Caco-2 (cell line): Measurements from ENCODE around the gene OSBPL8. TPM values are rescaled to one million over a fixed set of nuclear protein-coding genes. Genes with fewer than 3 reads are reported as not detected.

ENCODE experiments used
- BruUV-seq: library from RNA; stranded (reverse); fragments of 400-500 nt; replicated peaks from 2 replicates; lab custom pipeline; 2021; lab: Mats Ljungman, UMichigan
- CTCF ChIA-PET: fragments of 300-600 bp; sonication (Branson Sonifier 250); formaldehyde crosslinking; loops from one replicate; lab custom pipeline; 2022; ENCODE audit warnings: antibody characterized with exemption; lab: Charles Lee
- POLR2A ChIA-PET: fragments of 300-600 bp; sonication (Branson Sonifier 250); formaldehyde crosslinking; loops from one replicate; lab custom pipeline; 2022; ENCODE audit warnings: antibody characterized with exemption; lab: Charles Lee
- DNase-seq, 2 experiments: peaks; one replicate each; pipeline versions ENCODE4 v3.0.0 to v3.0.0-alpha.2; 2020 to 2022
- H3K27me3 ChIP-seq: replicated peaks from 2 replicates; pipeline ENCODE4 v1.6.0; 2011; ENCODE audit warnings: low read length; ENCODE audit not compliant: control insufficient read depth, insufficient read depth
- H3K36me3 ChIP-seq: 2 replicates; pipeline ENCODE4 v1.5.1; 2011; ENCODE audit warnings: low read length; ENCODE audit not compliant: control insufficient read depth, insufficient read depth
- H3K4me1 ChIP-seq: fragments of 250-450 bp; sonication (Bioruptor Pico); 2 replicates; pipeline ENCODE4 v1.5.1; 2020; ENCODE audit warnings: mild to moderate bottlenecking
- H3K4me3 ChIP-seq: 2 replicates; pipeline ENCODE4 v1.5.1; 2011; ENCODE audit warnings: low read depth, mild to moderate bottlenecking, control low read depth, low read length
- H3K9me3 ChIP-seq: fragments of 250-450 bp; sonication (Bioruptor Pico); 2 replicates; pipeline ENCODE4 v1.5.1; 2020; ENCODE audit warnings: mild to moderate bottlenecking, moderate library complexity
- H3K27ac Mint-ChIP-seq: one replicate; pipeline ENCODE4 v1.8.0; 2022; ENCODE audit warnings: mixed read lengths; ENCODE audit not compliant: unreplicated experiment
- H3K27me3 Mint-ChIP-seq: one replicate; pipeline ENCODE4 v1.8.0; 2022; ENCODE audit warnings: mixed read lengths; ENCODE audit not compliant: insufficient read depth, unreplicated experiment
- H3K36me3 Mint-ChIP-seq: one replicate; pipeline ENCODE4 v1.8.0; 2022; ENCODE audit warnings: mild to moderate bottlenecking, mixed read lengths; ENCODE audit not compliant: insufficient read depth, unreplicated experiment
- H3K4me1 Mint-ChIP-seq: one replicate; pipeline ENCODE4 v1.8.0; 2022; ENCODE audit warnings: low read depth, mixed read lengths; ENCODE audit not compliant: unreplicated experiment
- H3K4me3 Mint-ChIP-seq: one replicate; pipeline ENCODE4 v1.8.0; 2022; ENCODE audit warnings: mild to moderate bottlenecking, moderate library complexity, mixed read lengths; ENCODE audit not compliant: unreplicated experiment
- H3K9me3 Mint-ChIP-seq: one replicate; pipeline ENCODE4 v1.8.0; 2022; ENCODE audit warnings: mixed read lengths; ENCODE audit not compliant: unreplicated experiment
- CTCF ChIP-seq, 2 experiments: fragments of 200-600 bp in 1 of 2; IDR thresholded peaks; 1 replicate in 1 of 2; 2 replicates in 1 of 2; pipeline versions ENCODE4 v1.5.1 to v1.8.0; 2011 to 2022; ENCODE audit warnings: antibody characterized with exemption in 1 of 2, control low read depth in 1 of 2, inconsistent platforms in 1 of 2, low read depth in 1 of 2, low read length in 1 of 2, mild to moderate bottlenecking in 1 of 2, moderate library complexity in 1 of 2; ENCODE audit not compliant: insufficient read depth in 1 of 2, severe bottlenecking in 1 of 2, unreplicated experiment in 1 of 2
- intact Hi-C: fragments of 100-400 bp; cut with micrococcal nuclease; formaldehyde crosslinking; loops from one replicate; pipeline ENCODE4 v1.10.0; 2022; ENCODE audit not compliant: unreplicated experiment
- total RNA-seq: library from RNA; stranded (reverse); gene quantifications from 2 replicates; pipeline ENCODE4 v1.2.3, GENCODE V29; 2022

The OSBPL8 gene
- total RNA-seq, 1 experiment from 2014 or later, result 50.0 TPM

GRCh38 chr12:76310110-76310509 is 249.5 kb downstream of the OSBPL8 start:
- no peaks in the 10 kb centered on the region for H3K4me1 ChIP-seq
- no peak for TF ChIP-seq CTCF (IDR thresholded peaks at IDR 0.05; ENCODE audit: insufficient read depth in 1 of 2, low read depth in 1 of 2, low read length in 1 of 2, severe bottlenecking in 1 of 2, unreplicated experiment in 1 of 2)
- H3K4me1 Mint-ChIP-seq, result no peaks in the 10 kb centered on the region
- H3K4me3 Mint-ChIP-seq, result no peak overlapping the region
- H3K36me3 Mint-ChIP-seq, result no peaks in the 10 kb centered on the region
- no peaks in the 10 kb centered on the region for H3K9me3 Mint-ChIP-seq
- POLR2A ChIA-PET, result no interaction called here
- BruUV-seq, result no TSS peak
- DNase-seq, result no peak
- no peaks in the 10 kb centered on the region for H3K36me3 ChIP-seq
- CTCF ChIA-PET, result no interaction called here
- H3K27ac Mint-ChIP-seq, result no peak overlapping the region
- intact Hi-C loops, result no loop called here
- no peak overlapping the region for H3K4me3 ChIP-seq
- H3K9me3 ChIP-seq, result no peaks in the 10 kb centered on the region
- H3K27me3 Mint-ChIP-seq, result no peaks in the 10 kb centered on the region
- H3K27me3 ChIP-seq, result no peaks in the 10 kb centered on the region

GRCh38 chr12:76308866-76309265 is 250.7 kb downstream of the OSBPL8 start:
- Histone ChIP-seq H3K4me1 (no peaks in the 10 kb centered on the region), H3K36me3 (no peaks in the 10 kb centered on the region), H3K27me3 (no peaks in the 10 kb centered on the region), H3K9me3 (no peaks in the 10 kb centered on the region), H3K4me3 (no peak overlapping the region)
- no peaks in the 10 kb centered on the region for H3K27me3 Mint-ChIP-seq
- TF ChIP-seq CTCF (IDR thresholded peaks at IDR 0.05; ENCODE audit: insufficient read depth in 1 of 2, low read depth in 1 of 2, low read length in 1 of 2, severe bottlenecking in 1 of 2, unreplicated experiment in 1 of 2), result no peak
- H3K36me3 Mint-ChIP-seq, result no peaks in the 10 kb centered on the region
- no peak overlapping the region for H3K27ac Mint-ChIP-seq
- BruUV-seq, result no TSS peak
- H3K4me3 Mint-ChIP-seq, result no peak overlapping the region
- ChIA-PET CTCF (no interaction called here), POLR2A (no interaction called here)
- no peak for DNase-seq
- H3K4me1 Mint-ChIP-seq, result no peaks in the 10 kb centered on the region
- intact Hi-C loops, result no loop called here
- H3K9me3 Mint-ChIP-seq, result no peaks in the 10 kb centered on the region

- CTCF ChIA-PET, result no interaction called here
- H3K27ac Mint-ChIP-seq, result no peak overlapping the region
- no peaks in the 10 kb centered on the region for H3K9me3 Mint-ChIP-seq
These were observed 252.5 kb downstream of the OSBPL8 start for GRCh38 chr12:76307083-76307482.

More at GRCh38 chr12:76307083-76307482, 252.5 kb downstream of the OSBPL8 start:
- no peaks in the 10 kb centered on the region for H3K27me3 ChIP-seq
- no peaks in the 10 kb centered on the region for H3K27me3 Mint-ChIP-seq
- H3K4me3 Mint-ChIP-seq, result no peak overlapping the region
- BruUV-seq, result no TSS peak
- no peak for DNase-seq
- POLR2A ChIA-PET, result no interaction called here
- intact Hi-C loops, result no loop called here
- no peaks in the 10 kb centered on the region for H3K36me3 Mint-ChIP-seq
- no peaks in the 10 kb centered on the region for H3K36me3 ChIP-seq
- no peak overlapping the region for H3K4me3 ChIP-seq
- H3K4me1 ChIP-seq, result no peaks in the 10 kb centered on the region
- no peak for TF ChIP-seq CTCF (IDR thresholded peaks at IDR 0.05; ENCODE audit: insufficient read depth in 1 of 2, low read depth in 1 of 2, low read length in 1 of 2, severe bottlenecking in 1 of 2, unreplicated experiment in 1 of 2)
- no peaks in the 10 kb centered on the region for H3K9me3 ChIP-seq
- H3K4me1 Mint-ChIP-seq, result no peaks in the 10 kb centered on the region
